Right kidney (tissue), 1 donor: ENCODE data around the gene LRIG1.

Experiments
- DNase-seq: peaks from one replicate; pipeline ENCODE4 v3.0.0-alpha.2; 2016

The LRIG1 gene

GRCh38 chr3:66472313-66473134 is 28.3 kb downstream of the LRIG1 start:
- no peak for DNase-seq

DNA sequence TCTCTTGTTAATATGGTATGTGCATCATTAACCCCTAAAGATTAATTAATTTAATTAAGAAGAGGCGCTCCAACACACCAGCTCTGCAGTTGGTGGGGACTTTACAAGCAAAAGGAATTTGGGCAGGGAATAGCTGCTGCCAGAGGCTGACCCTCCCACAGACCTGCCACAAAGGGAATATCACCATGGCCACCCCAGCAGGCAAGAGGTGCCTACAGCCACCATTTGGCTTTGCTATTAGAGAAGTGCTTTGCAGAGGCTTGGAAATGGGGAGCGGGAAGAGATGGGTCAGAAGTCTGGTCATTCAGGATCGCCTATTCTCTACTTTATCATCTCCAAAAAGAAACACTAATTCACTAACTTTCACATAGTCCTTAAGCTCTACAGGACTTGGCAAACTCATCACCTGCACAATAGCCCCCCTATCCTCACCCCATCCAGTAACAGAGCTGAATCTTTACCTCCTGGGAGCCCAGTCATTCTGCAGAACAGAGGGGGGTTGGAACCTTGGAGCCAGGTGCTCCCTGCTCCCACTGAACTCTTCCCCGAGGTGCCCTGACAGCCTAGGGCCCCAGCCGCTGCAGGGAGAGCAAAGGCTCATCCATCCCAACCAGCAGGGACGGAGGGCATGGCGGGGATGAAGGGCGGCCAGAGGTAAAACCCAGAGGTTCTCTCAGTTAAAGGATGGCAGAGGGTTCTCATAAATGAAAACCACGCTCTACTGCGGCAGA is 29.7 kb downstream of the LRIG1 start:
- DNase-seq = no peak

- no peak for DNase-seq
Observed at GRCh38 chr3:66470285-66470684, 30.5 kb downstream of the LRIG1 start.

DNA sequence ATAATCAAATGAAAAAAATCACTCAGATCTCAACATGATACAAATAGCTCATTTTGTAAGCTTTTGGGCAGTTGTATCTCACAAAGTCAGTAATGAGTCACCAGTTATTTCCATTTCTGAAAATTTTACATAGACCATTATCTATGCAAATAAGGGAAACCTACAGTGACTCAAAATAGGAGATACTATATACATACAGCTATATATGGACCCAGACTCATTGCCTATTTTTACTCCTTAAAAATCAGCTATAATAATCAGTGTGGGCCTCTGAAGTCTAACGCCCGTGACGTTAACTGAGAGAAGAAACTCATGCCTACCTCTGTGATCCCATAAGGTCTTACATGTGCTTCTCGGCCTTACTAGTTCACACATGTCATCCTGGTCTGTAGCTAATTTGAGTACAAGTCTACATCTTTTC is 31.6 kb downstream of the LRIG1 start:
- no peak for DNase-seq

GRCh38 chr3:66467996-66468735 is 32.7 kb downstream of the LRIG1 start:
- no peak for DNase-seq

DNA sequence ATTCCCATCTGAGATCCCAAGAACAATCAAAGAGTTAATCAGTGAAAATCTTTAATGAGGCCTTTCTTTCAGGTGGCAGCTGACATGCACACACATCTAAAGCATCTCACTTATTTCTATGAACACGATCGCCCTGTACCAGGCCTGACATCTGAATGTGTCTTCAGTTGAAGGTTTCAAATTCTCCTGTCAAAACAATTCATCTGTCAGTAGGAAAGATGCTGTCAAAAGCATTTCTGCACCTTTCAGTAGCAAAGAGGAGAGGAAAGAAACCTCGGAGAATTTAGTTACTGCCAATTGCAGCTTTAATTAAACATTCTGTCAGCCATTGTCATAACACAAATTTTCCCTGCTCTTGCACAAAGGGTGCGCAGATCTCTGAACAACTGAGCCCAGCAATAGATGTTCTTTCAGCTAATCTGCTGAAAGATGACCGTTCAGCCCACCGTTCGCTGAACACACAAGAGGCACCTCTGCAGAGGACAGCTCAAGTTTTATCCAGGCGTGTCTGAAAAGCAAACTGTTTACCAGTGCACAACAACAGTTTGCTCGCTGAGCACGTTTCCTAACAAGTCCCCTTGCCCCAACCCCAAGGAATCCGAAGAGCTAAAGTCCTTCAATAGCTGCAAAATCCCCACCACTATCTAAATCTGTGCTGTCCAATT is 34.1 kb downstream of the LRIG1 start:
- DNase-seq = no peak

DNA sequence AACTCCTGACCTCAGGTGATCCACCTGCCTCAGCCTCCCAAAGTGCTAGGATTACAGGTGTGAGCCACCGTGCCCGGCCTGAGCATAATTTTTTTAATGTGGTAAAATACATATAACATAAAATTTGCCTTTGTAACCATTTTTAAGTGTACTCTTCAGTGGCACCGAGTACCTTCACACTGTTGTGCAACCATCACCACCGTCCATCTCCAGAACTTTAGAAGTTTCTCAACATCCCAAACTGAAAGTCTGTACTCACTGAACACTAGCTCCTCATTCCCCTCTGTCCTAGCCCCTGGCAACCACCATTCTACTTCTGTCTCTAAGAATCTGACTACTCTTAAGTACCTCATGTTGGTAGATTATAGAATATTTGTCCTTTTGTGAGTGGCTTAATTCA is 35.2 kb downstream of the LRIG1 start:
- DNase-seq = no peak

- DNase-seq = no peak
Observed at GRCh38 chr3:66465034-66465433, 35.8 kb downstream of the LRIG1 start.

DNA sequence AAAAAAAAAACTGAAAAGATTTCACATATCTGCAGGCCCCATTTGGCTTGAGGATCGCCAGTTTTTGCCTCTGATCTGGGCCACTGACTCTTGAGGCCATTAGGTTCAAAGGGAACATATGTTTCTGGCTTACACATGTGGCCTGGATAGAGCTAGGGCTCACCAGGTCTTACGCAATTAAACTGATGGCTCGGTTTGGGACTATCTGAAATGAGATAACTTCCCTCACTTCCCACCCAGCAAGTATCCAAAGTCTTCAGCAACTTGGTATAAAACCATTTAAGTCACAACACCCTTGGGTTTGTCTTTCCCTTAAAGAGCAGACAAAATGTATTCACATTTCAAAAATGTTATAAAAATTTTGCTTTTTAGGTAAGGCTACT is 36.3 kb downstream of the LRIG1 start:
- DNase-seq = no peak

- no peak for DNase-seq
Observed at GRCh38 chr3:66463730-66464511, 36.9 kb downstream of the LRIG1 start.

- DNase-seq = no peak
Observed at GRCh38 chr3:66463054-66463631, 37.7 kb downstream of the LRIG1 start.

DNA sequence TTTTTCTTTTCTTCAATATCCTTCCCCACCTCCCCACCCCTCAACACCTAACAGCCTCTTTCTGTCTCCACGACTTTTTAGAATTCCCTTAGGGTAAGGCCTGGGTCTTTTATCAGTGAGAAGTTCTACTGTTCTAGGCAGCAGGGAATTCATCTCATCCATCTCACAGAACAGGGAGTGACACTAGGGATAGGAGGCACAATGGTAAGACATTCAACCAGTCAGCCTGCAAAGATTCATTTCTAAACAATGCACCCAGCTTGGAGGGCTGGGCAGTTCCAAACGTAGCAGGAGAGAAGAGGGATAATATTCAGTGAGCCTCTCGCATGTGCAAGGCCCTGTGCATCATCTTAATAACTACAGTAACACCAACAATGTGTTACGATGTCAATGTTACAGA is 43.6 kb downstream of the LRIG1 start:
- no peak for DNase-seq

GRCh38 chr3:66456711-66457173 is 44.1 kb downstream of the LRIG1 start:
- no peak for DNase-seq

GRCh38 chr3:66454464-66454859 is 46.4 kb downstream of the LRIG1 start:
- DNase-seq = no peak

DNA sequence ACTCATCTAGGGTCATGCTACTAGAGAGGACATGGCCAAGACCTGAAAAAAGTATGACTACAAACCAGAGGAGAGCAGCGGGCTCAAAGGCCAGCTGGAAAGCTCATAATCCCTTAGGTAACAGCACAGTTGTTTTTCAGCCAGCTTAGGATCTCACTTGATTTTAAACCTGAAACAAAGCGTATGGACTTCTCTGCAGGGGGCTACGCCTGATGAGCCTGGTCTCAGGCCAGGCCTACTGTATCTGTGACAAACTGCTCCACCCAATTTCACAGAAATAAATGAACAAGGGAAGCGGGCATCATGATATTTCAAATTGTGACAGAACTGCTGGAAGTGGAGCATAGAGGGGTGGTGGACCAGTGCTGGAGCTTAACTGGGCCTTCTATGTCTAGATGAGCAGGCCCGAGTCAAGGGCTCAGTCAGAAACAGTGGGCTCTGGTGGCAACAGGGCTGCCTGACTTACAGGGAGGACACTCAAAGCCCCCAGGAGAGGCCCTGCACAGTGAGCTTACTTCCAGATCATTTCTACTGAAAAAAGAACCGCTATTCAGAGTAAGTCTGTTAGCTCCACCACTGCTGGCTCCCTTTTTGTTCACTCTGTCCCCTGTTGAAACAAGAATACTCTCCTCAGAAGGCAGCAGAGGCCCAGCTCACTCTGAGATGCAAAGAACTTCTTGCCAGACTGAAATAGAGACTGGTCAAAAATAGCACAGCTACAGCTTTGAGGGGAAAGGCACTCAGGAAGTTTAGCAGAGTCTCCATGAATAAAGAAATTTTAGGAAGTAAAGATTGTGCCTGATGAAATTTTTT is 47.0 kb downstream of the LRIG1 start:
- DNase-seq = no peak

GRCh38 chr3:66452303-66453011 is 48.4 kb downstream of the LRIG1 start:
- DNase-seq = no peak

DNA sequence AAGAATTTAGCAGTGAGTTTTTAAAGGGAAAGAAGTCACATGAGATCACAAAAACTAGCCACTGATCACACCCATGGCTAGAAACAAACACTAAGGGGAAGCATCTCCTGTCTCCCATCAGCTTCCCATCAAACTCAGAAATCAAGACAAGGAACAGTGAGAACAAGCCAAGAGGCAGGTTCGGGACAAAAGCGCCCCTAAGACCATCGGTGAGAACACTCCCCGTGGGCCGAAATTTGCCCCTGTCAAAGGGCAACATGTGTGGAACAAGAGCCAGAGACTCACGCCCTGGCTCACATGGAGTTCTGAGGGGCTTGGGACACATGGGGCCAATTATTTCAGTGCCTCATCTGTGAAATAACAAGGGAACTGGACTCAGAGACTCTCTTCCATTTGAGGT is 49.1 kb downstream of the LRIG1 start:
- no peak for DNase-seq

GRCh38 chr3:66450390-66451022 is 50.3 kb downstream of the LRIG1 start:
- no peak for DNase-seq

DNA sequence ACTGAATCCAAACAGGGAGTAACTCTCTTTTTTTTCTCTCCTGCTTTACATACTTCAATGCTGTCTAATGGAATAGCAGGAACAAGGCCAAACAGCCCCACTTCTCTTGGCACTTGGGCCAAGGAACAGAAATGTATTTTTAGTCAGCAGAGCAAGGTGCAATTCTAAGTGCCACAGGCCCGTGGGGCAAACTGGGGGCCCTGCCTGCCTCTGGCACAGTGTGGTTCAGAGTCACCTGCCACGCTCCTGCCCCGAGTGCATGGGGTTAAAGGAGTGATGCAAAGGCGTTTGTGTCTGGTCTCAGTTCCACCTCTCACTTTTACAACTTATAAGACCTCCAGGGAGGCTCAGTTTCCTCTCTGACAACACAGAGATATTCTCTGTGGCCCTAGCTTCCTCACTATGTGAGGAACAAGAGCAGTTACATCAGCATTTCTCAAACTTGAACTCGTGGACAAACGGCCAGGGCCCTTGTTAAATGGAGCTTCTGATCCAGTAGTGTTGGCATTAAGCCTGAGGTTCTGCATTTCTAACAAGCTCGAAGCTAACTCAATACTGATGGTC is 51.3 kb downstream of the LRIG1 start:
- no peak for DNase-seq
